GM12875 (cell line): Measurements from ENCODE around the gene JAKMIP3.

Experiments
- H3K4me3 ChIP-seq: one replicate; pipeline ENCODE4 v1.5.1; 2011; ENCODE audit warnings: low read depth, low read length, control low read depth
- CTCF ChIP-seq: IDR thresholded peaks from 2 replicates; pipeline ENCODE4 v1.5.1; 2011; ENCODE audit warnings: low read depth, mild to moderate bottlenecking, control low read depth, inconsistent platforms, low read length, moderate library complexity, borderline replicate concordance; ENCODE audit not compliant: insufficient read depth

The JAKMIP3 gene

GRCh38 chr10:132036153-132036886, 29.4 kb upstream of the JAKMIP3 start:
- no peak for TF ChIP-seq CTCF
- H3K4me3 ChIP-seq, result no peak overlapping the region

GRCh38 chr10:132036887-132037675, 28.7 kb upstream of the JAKMIP3 start:
- H3K4me3 ChIP-seq, result no peak overlapping the region
- TF ChIP-seq CTCF, result no peak

GRCh38 chr10:132037676-132037975, 28.1 kb upstream of the JAKMIP3 start:
- no peak overlapping the region for H3K4me3 ChIP-seq
- no peak for TF ChIP-seq CTCF

GRCh38 chr10:132039371-132039770, 26.4 kb upstream of the JAKMIP3 start:
- H3K4me3 ChIP-seq, result no peak overlapping the region
- TF ChIP-seq CTCF, result no peak

- no peak for TF ChIP-seq CTCF
- no peak overlapping the region for H3K4me3 ChIP-seq
These were observed 25.7 kb upstream of the JAKMIP3 start for GRCh38 chr10:132040046-132040445.

- H3K4me3 ChIP-seq, result no peak overlapping the region
- TF ChIP-seq CTCF, result no peak
These were observed 24.4 kb upstream of the JAKMIP3 start for GRCh38 chr10:132041340-132041739.
